ENCODE measurements around the gene NOS3.

NOS3 gene

DNA sequence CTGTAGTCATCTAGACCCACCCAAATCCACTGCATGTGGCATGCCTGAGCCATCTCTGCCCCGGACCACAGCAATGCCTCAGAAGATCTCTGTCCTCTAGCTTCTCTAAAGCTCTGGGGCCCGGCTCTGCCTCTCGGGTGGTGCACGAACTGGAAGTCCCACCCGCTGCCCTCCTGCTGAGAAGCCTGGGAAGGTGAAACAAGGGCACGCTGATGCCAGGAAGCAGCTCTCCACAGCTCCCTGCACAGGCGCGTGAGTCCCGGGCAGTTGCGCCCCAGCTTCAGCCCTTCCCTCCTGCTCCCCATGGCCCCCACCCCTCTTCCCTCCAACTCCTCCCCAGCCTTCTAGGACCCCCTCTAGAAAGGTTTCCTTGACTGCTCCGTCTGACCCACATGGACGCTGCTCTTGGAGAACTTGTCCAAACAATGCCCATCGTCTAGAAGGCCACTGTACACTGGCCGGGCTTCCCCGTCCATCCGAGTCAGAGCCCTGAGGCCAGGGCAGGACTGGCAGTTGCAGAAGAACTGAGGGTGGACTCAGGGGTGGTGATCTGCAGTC, 25.5 kb upstream of the NOS3 start:
- no peak for DNase-seq

- no peak for DNase-seq
Measured at GRCh38 chr7:150966002-150966401, 24.8 kb upstream of the NOS3 start.

GRCh38 chr7:150967349-150967748, 23.5 kb upstream of the NOS3 start:
- no peak for DNase-seq

DNA sequence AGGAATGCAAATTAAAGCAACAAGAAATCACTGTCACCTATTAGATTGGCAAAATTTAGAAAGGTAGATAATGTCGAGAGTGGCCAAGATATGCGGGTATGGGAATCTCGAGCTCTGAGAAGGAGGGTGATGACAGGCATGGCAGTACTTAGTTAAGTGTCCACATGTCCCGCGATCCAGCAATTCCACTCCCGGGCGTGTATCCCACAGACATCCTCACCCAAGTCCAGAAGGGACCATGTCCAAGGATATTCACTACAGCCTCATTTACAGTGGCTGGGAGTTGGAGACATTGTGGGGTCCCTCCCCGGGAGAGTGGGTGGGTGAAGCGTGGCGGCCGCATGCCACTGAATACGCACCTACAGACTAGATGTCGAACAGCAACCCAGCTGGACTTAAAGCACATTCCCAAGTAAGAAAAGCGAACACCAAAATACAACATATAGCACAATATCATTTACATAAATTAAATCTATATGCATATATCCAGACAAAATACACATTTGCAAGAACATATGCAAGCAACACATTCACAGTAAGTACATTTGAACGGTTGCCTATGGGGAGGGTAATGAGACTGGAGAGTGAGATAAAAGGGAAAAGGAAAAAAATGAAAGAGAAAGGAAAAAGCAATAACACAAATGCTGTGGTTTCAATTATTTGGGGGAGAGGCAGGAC, 22.6 kb upstream of the NOS3 start:
- DNase-seq, result no peak

- no peak for DNase-seq
Measured at GRCh38 chr7:150968734-150969372, 22.0 kb upstream of the NOS3 start.

DNA sequence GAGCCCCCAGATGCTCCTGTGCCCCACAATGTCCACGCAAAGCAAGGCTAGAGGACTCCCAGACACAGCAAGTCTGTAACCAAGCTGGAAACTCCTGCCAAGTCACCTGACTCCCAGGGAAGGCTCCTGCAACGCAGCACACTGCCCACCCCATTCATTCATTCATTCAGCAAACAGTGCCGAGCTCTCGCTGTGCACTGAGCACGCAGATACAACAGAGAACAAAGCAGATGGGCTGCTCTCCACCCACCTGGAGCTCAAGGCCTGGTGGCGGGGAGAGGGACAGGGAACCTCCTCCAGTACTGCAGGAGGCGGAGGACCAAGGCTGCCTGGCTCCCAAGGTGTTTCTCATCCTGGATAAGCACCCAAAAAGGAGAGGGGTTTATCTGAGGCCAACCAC, 21.3 kb upstream of the NOS3 start:
- DNase-seq, result no peak

GRCh38 chr7:150970424-150970823, 20.4 kb upstream of the NOS3 start:
- DNase-seq, result no peak

DNA sequence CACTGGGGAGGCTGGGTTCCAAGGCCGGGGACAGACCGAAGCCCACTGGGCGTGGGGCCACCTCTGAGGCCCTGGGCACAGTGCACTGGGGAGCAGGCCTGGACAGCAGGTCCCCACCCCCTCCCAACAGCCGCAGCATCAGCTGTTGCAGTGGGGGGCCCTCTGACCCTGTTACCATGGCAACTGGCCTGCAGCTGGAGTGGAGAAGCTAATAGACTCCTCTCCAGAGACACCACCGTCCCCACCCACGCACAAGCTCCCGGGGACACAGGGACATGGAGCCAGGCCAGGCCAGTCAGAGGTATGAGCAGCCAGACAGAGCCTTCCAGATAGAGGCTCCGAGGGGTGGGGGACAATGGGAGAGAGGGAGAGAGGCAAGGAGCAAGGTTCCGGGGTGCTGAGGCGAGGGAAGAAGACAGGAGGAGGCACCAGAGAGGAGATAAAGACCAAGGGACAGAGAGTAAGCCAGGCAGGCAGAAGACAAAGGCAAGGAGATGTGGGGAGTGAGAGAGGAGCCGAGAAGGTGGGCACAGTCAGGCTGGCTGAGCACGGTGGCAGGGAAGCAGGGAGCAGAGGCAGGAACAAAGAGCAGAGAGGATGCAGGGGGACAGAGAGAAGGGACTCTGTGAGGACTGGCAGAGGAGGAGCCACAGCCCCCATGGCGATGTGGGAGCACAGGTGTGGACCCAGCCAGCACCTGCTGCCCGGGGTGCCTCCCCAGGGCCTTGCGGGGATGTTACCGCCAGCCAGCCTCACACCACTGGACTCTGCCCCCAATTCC, 19.4 kb upstream of the NOS3 start:
- no peak for DNase-seq

- no peak for DNase-seq
Measured at GRCh38 chr7:150972023-150972468, 18.8 kb upstream of the NOS3 start.

- no peak for DNase-seq
Measured at GRCh38 chr7:150972741-150973140, 18.1 kb upstream of the NOS3 start.

DNA sequence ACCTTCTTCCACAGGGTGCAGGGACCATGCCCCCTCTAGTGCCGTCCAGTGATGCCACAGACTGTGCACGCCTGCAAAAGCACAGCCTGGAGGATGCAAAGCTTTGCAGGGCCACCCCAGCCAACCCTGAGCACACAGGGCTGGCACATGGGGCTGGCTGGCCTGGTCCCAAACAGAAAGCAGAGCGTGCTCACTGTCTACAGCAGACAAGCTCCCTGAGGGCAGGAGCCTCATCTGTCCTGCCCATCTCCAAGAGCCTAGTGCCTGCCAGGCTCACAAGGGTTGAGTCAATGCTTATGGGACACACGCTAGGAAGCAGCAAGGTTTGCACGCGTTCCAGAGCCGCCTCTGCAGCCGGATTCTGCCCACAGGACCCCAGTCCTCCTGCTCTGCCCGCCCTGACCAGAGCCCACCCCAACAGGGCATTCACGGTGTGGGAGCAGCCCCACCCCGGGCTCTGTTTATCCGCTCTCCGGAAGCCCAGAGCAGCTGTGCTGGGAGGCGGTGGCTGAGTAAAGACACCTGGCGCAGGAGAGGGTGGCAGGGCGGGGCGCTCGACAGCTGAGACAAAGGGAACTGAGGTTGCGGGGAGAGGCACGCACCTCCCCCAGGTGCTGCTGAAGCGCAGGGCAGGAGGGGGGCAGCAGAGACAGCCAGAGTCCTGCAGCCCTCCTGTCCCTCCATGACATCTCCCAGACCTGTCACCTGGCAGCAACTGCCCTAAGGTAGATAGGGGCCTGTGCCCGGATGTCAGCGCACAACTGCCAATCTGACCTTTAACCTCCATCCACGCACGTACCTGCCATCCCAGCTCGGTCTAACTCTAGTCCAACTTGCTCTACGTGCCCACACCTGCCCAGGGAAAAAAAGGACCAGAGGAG, 17.0 kb upstream of the NOS3 start:
- DNase-seq, result no peak

DNA sequence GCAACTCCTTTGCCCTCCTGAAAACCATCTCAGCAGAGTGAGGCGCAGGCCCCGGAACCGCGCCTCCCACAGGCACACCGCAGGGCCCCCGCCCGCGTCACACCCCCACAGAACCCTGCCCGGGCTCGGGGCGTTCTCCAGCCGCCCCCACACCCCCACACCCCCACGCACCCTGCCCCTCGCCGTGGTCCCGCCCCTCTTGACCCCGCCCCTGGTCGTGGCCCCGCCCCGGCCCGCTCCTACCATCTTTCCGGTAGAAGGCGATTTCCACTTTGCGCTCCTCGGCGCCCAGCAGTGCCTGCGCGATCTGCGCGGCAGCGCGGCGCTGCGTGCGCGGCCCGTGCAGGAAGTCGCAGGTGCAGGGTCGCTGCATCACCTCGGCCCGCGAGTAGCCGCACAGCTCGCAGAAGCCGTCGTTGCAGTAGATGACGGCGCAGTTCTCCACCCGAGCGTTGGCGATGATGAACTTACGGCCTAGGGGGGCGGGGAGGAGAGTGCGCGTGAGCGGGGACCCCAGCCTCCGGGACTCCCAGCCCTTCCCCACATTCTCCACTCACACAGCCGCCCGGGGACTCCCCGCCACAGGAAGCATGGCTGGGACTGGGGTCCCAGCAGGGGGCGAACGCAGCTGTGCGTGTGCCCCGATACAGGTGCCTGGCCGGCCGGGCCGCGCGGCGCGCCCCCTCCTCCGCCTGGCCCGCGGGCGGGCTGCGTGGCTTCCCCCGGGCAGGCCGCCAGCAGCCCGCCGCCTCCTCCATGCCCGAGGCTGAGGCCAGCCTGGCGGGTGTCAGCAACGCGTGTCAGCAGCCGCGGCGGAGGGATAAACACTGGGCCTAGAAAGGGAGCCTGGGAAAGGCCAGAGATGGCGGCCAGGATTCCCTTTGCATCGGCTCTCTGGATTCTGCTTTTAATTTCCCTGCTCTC, 16.1 kb upstream of the NOS3 start:
- peak in 2 of 3 donors; percentile 30 to 54 for DNase-seq

DNA sequence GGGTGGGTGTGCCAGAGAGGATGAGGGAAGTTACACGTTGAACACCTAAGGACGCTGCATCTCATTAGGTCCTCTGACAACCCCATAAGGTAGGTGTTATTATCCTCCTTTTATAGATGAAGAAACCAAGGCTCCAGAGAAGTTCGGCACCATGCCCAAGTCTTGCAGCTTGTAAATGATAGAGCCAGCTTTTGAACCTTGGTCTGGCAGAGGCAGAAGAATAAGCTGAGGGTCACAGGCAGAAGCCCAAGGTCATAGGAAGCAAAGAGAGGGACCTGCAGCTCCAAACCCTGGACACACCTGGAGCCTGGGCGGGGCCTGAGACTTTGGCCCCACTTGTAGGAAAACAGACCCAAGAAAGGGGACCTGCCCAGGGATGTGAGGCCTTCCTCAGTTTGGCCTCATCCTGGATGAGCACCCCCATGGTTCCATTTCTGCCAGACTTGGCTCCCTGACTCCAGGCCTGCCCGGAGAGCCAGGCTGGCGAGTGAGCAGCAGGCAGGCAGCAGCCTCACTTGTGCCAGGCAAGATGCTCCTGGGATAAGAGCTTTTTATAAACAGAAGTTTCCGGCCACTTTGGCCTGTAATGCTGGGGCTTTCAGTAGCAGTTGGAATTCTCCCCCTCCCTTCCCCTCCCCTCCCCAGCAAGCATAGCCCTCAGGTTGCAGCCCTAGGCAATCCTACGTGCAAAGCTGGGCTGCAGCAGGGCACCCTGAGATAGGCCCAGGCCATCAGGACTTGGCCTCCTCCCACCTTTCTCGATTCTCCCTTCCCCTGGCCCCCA, 15.1 kb upstream of the NOS3 start:
- DNase-seq, result no peak

DNA sequence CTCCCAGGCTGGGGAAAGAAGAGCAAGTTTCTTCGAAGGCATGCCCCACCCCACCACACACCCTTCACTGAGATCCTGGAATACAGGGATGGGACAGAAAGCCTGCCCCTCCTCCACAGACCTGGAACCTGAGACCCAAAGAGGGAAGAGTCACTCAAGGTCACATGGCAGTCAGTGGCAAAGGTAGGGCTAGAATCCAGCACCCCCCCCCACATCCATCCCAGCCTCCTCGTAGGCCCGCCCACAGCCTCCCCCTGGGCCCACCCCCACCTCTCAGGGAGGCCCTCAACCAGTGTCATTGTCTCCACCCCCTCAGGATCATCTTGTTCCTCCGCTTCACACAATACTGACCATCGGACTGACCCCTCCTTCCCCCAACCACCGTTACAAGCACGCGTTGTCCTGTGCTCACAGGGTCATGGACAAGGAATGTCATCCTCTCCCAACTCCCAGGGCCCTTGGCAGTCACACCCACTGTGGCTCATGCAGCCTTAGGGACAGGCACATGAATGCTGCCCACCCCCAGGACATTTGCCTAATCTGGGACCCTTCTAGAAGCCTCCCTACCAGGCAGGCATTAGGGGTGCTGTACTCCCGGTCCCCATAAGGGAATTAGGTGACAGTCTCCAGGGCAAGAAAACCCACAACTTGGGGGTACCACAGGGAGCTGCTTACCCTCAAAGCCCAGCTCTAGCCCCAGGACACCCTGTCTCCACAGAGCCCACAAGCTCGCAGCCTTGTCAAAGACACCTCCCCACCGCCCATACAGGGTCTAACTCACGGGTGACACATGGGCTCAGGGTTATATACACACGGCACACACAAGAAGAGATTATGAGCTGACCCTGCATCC, 14.1 kb upstream of the NOS3 start:
- no peak for DNase-seq

GRCh38 chr7:150977382-150978125, 13.3 kb upstream of the NOS3 start:
- DNase-seq, result no peak

DNA sequence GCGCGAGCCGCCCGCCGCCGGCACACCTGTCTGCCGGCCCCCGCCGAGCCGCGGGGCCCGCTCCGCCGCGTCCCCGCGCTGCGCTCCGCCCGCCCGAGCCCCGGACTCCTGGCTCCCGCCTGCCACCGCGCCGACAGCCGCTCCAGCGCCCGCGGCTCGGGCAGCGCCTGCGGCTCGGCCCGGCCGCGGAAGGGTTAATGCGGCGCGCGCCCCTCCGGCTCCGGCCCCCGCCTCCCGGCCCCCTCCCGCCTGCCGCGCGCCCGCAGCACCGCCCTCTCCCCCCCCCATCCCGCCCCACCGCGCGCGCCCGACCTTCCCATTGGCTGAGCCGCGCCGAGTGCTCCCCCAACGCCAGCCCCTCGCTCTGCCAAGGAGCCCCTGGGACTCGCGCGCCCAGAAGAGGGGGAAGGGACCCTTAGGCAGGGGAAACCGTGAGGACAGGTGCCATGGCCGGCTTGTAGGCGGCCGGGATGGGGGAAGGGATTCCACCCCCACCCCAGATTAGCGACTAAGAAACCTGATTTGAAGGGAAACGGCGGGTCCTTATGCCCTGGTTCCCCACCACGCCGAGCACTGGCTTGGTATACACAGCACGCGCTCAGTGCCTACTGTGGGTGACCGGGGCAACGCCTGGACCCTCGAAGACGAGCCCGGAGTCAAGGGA, 12.6 kb upstream of the NOS3 start, which contains the start of gene KCNH2:
Gene KCNH2, minus strand, starts transcription at position 196 of the 664 bp plus-strand sequence. CDS start 408 bp downstream, outside the sequence.
- no peak for DNase-seq

GRCh38 chr7:150979713-150980390, 11.0 kb upstream of the NOS3 start:
- peak; percentile 50 to 53 (median 52) for DNase-seq

DNA sequence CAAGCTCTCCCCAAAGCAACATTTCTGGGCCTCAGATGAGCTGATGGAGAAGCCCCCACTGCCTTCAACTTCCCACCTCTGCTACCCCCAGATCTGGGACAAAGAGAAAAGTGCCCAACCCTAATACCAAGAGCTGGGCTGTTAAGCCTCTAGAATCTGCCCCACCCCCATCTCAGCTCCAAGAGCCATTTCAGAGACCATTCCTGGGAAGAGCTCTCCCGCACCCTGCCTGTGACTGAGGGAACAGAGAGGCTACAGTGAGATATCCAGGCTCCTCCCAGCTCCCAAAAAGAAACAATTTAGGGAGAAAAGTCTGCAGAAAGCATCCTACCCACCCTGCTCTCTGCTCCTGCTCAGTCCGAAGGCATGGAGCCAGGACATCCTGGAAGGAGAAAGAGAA, 10.2 kb upstream of the NOS3 start:
- no peak for DNase-seq
